ENCODE measurements around the gene OXT. TPM values are rescaled to one million over a fixed set of nuclear protein-coding genes. Genes with fewer than 3 reads are reported as not detected.

Gene OXT
- total RNA-seq, 2 experiments from 2014 or later: not detected

DNA sequence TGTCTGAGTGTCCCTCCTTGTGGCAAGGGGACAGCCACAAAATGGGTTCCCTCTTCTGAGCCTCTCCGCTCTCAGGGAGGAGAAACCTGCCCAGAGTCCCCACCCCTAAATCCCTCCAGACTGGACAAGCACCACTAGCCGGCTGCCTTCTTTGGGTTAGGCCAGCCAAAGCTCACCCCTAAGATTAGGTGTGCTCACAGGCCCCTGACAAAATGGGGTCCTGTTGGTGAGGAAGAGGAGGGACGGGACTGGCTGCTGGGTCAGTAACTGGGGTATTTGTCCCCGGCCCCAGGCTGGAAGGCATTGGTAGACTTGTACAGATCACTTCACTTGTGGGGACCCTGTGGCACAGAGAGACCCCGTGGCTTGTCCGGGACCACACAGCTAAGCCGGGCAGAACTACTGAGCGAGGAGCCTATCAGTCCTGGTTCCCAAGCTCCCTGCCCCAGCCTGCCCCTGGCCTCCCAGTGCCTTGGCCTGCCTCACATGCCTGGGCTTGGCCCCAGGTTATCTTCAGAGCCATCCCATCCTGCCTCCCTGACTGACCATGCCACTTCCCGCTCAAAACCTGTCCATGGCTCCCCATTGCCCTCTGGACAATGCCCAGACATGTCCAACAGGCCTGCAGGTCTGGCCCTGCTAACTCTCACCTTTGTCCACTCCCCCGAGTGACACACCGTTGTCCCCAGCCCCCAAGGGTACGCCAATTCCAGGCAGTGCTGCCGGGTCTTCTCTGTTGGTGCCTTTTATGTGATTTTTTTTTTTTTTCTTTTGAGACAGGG is 23.6 kb downstream of the OXT start:
- intact Hi-C loops (cut with micrococcal nuclease): no loop called here
- Mint-ChIP-seq H3K36me3 (ENCODE audit: low read depth) (no peaks in the 10 kb centered on the region), H3K4me1 (ENCODE audit: low read depth) (peaks cover 28% of the 10 kb centered on the region), H3K4me3 (no peak overlapping the region), H3K27me3 (ENCODE audit: low read depth) (no peaks in the 10 kb centered on the region), H3K9me3 (no peaks in the 10 kb centered on the region), H3K27ac (peak overlapping the region; percentile 28)
- CTCF ChIA-PET: interaction anchor here (0.6 to 0.7 kb wide), 2 partner anchors 9 to 23 kb away, joined by 4 read pairs; no protein-coding TSS in a partner anchor
- no peak for DNase-seq

DNA sequence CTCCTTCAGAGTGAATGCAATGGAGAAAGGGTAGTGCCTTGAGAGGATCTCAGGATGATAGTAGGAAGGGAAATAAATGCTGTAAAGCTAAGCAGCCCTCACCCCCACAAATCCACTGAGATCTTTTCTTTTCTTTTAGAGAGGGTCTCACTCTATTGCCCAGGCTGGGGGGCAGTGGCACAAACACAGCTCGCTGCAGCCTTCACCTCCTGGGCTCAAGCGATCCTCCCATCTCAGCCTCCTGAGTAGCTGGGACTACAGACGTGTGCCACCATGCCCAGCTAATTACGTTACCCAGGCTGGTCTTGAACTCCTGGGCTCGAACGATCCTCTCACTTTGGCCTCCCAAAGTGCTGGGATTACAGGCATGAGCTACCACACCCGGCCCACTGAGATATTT is 29.1 kb downstream of the OXT start:
- H3K4me1 Mint-ChIP-seq (ENCODE audit: low read depth): peaks cover 23% of the 10 kb centered on the region
- H3K36me3 Mint-ChIP-seq (ENCODE audit: low read depth): no peaks in the 10 kb centered on the region
- no peaks in the 10 kb centered on the region for H3K27me3 Mint-ChIP-seq (ENCODE audit: low read depth)
- no peak for DNase-seq
- no peak overlapping the region for H3K27ac Mint-ChIP-seq
- H3K4me3 Mint-ChIP-seq: no peak overlapping the region
- CTCF ChIA-PET: interaction anchor here (2.4 kb wide), 1 partner anchor 14 kb away, joined by 9 read pairs; no protein-coding TSS in a partner anchor
- intact Hi-C loops (cut with micrococcal nuclease): no loop called here
- H3K9me3 Mint-ChIP-seq: no peaks in the 10 kb centered on the region

DNA sequence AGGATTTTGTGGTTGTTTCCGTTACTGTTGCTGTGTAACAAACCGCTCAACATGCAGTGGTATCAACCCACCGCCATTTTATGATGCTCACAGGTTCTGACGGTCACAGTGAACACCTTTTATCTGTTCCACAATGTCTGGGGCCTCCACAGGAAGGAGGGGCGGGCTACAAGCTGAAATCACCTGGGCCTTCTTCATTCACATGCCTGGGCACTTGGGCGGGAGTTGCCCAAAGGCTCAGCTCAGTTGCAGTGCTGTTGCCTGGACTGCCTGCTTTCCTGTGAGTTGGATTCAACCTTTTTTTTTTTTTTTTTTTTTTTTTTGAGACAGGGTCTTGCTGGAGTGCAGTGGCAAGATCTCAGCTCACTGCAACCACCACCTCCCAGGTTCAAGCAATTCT is 29.8 kb downstream of the OXT start:
- Mint-ChIP-seq H3K36me3 (ENCODE audit: low read depth) (no peaks in the 10 kb centered on the region), H3K9me3 (no peaks in the 10 kb centered on the region), H3K4me1 (ENCODE audit: low read depth) (peaks cover 23% of the 10 kb centered on the region), H3K27ac (no peak overlapping the region), H3K4me3 (no peak overlapping the region), H3K27me3 (ENCODE audit: low read depth) (no peaks in the 10 kb centered on the region)
- intact Hi-C loops (cut with micrococcal nuclease): no loop called here
- DNase-seq: no peak
- CTCF ChIA-PET: interaction anchor here (0.5 to 2.4 kb wide), 4 partner anchors 9 to 421 kb away, joined by 4 to 9 read pairs (median 4); no protein-coding TSS in a partner anchor

DNA sequence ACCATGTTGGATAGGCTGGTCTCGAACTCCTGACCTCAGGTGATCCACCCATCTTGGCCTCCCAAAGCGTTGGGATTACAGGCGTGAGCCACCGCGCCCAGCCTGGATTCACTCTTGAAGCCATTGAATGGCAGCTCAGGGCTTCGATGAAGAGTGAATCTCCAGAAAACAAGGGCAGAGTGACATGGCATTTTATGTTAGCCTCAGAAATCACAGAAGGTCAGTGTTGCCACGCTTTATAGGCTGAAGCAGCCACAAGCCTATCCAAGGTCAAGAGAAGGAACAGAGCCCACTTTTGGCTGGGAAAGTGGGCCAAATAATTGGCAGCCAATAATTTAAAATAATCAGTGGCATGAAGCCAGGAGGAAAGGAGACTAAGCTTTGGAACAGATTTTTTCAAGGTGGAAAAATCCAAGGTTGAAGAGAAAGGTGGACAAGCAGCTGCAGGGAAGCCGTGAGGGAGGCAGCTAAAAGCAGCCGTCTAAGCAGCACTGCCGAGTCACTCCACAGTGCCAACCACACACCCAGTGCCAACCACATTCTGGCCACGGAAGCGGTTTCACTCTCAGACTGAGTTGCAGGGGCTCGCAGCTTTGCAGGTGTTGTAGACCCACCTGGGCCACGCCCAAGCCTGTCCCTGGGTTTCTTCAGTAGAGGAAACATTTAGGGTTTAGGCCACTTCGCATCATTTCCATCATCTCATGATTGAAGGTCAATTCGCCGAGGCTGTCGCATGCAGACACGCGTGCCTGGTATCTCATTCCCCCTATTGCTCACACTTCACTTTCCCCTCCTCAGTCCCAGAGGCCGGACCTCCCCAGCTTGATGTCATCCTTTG is 30.5 kb downstream of the OXT start:
- DNase-seq: peak; percentile 86
- CTCF ChIA-PET: interaction anchor here (0.5 to 1.5 kb wide), 4 partner anchors 10 to 420 kb away, joined by 3 to 5 read pairs (median 4); no protein-coding TSS in a partner anchor
- Mint-ChIP-seq H3K27me3 (ENCODE audit: low read depth) (no peaks in the 10 kb centered on the region), H3K9me3 (no peaks in the 10 kb centered on the region), H3K36me3 (ENCODE audit: low read depth) (no peaks in the 10 kb centered on the region), H3K4me3 (no peak overlapping the region), H3K27ac (no peak overlapping the region), H3K4me1 (ENCODE audit: low read depth) (peaks cover 23% of the 10 kb centered on the region)
- intact Hi-C loops (cut with micrococcal nuclease): no loop called here

DNA sequence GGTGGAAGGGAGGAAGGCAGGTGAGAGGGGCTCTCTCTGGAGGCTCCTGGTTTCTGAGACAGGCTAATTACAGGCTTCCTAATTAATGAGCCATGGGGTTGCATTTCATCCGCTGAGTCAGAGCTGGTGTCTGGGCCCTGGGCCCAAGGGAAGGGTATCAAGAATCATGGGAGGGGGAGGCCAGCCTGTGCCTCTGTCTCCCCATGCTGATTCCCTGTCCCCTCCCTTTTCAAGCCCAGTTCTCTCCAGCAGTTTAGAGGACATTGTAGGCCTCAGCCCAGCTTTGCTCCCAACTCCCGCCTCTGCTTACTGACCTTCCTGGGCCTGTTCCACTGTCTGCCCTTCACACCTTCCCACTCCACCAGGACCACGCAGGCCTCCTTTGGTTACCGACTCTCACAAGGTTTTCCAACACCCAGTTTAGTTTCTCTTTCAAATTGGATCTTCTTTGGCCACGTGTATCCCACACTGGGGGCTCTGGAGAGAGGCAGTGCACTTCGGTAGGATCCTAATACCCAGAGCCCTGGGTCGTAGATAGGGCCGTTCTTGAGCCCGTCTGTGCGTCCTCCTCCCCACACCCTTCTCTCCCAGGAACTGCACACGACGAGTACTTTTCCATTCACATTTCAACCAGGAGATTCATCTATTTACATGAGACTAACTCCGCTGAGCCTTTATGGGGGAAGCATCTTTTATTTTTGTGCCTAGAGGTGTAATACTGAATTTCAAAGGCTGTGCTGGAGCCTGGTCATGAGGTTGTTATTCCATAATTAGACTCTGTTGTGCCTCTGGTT is 31.4 kb downstream of the OXT start:
- intact Hi-C loops (cut with micrococcal nuclease): no loop called here
- no peaks in the 10 kb centered on the region for H3K27me3 Mint-ChIP-seq (ENCODE audit: low read depth)
- H3K4me3 Mint-ChIP-seq: no peak overlapping the region
- no peaks in the 10 kb centered on the region for H3K36me3 Mint-ChIP-seq (ENCODE audit: low read depth)
- H3K4me1 Mint-ChIP-seq (ENCODE audit: low read depth): peaks cover 23% of the 10 kb centered on the region
- H3K9me3 Mint-ChIP-seq: no peaks in the 10 kb centered on the region
- DNase-seq: no peak
- CTCF ChIA-PET: interaction anchor here (1.1 to 3.0 kb wide), 3 partner anchors 11 to 49 kb away, joined by 3 to 13 read pairs (median 5); no protein-coding TSS in a partner anchor
- no peak overlapping the region for H3K27ac Mint-ChIP-seq

DNA sequence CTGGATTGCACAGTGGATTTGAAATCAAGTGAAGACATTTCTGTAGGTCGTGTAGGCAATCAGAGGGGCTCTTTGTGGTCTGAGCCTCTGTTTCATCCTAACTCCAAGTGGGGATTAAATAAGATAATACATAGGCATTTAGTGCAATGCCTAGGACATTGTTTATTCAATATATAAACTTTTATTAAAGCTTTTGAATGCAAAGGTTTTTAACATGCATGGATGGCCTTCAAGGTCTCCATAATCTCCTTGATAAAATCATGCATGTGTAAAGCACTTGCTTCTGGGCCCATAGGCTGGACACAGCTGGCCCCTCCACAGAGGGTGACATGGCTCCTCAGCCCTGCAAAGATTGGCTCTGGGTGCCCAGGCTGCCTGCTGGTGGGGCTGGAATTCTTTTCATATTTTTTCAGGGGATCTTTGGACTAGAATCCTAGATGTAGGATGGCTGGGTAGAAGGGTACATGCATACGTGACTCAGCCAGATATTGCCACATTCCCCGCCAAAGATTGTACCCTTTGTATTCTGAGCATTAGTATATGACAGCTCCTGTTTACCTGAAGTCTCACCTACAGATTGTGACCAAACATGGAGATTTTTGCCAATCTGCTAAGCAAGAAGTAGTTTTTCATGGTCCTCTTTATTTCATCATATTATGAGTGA is 32.1 kb downstream of the OXT start:
- H3K4me1 Mint-ChIP-seq (ENCODE audit: low read depth): peaks cover 23% of the 10 kb centered on the region
- H3K36me3 Mint-ChIP-seq (ENCODE audit: low read depth): no peaks in the 10 kb centered on the region
- intact Hi-C loops (cut with micrococcal nuclease): no loop called here
- H3K4me3 Mint-ChIP-seq: no peak overlapping the region
- no peaks in the 10 kb centered on the region for H3K27me3 Mint-ChIP-seq (ENCODE audit: low read depth)
- DNase-seq: no peak
- H3K27ac Mint-ChIP-seq: no peak overlapping the region
- CTCF ChIA-PET: interaction anchor here (0.7 to 3.0 kb wide), 3 partner anchors 9 to 15 kb away, joined by 3 to 13 read pairs (median 4); no protein-coding TSS in a partner anchor
- H3K9me3 Mint-ChIP-seq: no peaks in the 10 kb centered on the region

DNA sequence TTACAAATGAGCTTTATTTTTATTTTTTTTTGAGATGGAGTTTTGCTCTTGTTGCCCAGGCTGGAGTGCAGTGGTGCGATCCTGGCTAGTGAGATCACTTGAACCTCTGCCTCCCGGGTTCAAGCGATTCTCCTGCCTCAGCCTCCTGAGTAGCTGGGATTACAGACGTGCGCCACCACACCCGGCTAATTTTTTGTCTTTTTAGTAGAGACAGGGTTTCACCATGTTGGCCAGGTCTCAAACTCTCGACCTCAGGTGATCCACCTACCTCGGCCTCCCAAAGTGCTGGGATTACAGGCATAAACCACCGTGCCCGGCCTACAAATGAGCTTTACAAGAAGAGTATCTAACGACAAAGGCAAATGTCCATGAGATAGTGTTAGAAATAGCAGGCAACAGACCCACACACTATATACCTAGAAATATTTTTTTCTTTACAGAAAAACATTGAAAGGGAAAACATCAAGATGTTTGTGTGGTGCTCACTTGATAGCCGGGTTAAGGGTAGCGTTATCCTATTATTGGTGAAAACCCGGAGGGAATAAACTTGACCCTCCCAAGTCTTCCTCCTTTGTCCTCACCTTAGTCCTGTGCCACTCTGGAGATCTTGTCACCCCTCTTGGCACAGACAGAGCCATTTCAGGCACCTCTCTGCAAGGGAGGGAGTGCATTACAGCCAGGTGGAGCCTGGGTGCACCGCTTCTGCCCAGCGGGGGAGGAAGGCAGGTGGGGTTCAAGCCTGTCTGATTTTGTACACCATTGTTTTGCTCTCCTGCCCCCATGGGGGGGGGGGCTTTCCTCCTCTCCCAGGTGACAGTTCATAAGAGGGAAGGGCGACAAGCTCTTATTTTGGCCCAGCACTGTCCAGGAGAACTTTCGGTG is 34.1 kb downstream of the OXT start:
- Mint-ChIP-seq H3K4me3 (no peak overlapping the region), H3K4me1 (ENCODE audit: low read depth) (peaks cover 23% of the 10 kb centered on the region), H3K36me3 (ENCODE audit: low read depth) (no peaks in the 10 kb centered on the region), H3K27ac (no peak overlapping the region), H3K9me3 (no peaks in the 10 kb centered on the region), H3K27me3 (ENCODE audit: low read depth) (no peaks in the 10 kb centered on the region)
- no peak for DNase-seq
- CTCF ChIA-PET: interaction anchor here (3.0 kb wide), 1 partner anchor 9 kb away, joined by 13 read pairs; no protein-coding TSS in a partner anchor
- intact Hi-C loops (cut with micrococcal nuclease): no loop called here

DNA sequence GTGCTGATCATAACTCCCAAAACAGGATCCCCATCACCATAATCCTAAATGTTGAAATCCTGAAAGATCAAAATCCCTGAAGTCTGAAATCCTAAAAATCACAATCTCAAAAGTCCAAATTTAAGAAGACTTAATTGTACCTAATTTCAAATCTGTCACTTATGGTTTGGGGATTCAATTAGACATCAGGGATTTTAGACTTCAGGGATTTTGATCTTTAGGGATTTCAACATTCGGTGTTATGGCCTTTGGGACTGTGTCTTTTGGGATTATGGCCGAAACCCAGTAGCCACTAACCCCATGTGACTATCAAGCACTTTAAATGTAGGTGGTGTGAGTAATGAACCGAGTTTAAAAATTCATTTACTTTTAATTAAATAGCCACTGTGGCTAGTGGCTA is 34.8 kb downstream of the OXT start:
- CTCF ChIA-PET: no interaction called here
- H3K9me3 Mint-ChIP-seq: no peaks in the 10 kb centered on the region
- DNase-seq: no peak
- intact Hi-C loops (cut with micrococcal nuclease): no loop called here
- H3K36me3 Mint-ChIP-seq (ENCODE audit: low read depth): no peaks in the 10 kb centered on the region
- H3K27me3 Mint-ChIP-seq (ENCODE audit: low read depth): no peaks in the 10 kb centered on the region
- no peak overlapping the region for H3K4me3 Mint-ChIP-seq
- no peak overlapping the region for H3K27ac Mint-ChIP-seq
- peaks cover 18% of the 10 kb centered on the region for H3K4me1 Mint-ChIP-seq (ENCODE audit: low read depth)

DNA sequence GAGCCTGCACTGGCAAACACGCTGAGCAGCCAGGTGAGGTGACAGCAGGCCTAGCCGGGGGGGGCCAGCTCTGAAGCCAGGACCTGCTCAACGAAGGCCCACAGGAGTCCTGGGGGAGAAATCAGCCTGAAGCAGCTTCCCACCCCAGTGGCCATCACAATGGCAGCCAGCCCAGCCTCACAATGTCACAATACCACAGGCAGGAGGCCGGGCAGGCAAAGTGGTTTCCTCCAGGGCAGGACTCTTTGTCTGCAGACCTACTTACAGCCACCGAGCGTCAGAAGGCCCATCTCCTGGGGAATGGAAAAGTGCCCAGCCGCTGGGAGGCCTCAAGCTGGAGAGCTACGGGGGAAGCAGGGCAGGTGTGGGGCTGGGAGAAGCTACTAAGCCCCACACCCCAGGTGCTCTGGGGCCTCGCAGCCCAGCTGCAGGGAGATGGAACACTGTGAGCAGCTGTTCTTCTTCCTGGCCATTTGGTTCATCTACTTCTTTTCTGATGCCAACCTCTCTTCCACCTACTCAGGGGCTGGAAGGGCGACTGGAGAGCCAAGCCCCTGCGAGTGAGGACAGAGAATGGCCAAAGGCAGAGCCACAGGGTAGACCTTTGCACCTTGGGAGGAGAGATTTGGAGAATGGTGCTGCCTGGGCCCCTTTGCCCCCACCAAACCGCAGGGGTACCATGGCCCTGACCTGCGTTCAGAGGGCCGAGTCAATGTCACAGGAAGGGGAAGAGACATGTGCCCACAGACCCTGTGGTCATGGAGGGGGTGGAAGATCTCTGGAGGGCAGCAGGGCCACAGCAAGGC is 35.4 kb downstream of the OXT start:
- H3K27ac Mint-ChIP-seq: no peak overlapping the region
- H3K9me3 Mint-ChIP-seq: no peaks in the 10 kb centered on the region
- DNase-seq: no peak
- intact Hi-C loops (cut with micrococcal nuclease): no loop called here
- CTCF ChIA-PET: interaction anchor here (0.8 kb wide), 1 partner anchor 12 kb away, joined by 5 read pairs; no protein-coding TSS in a partner anchor
- H3K27me3 Mint-ChIP-seq (ENCODE audit: low read depth): no peaks in the 10 kb centered on the region
- no peak overlapping the region for H3K4me3 Mint-ChIP-seq
- H3K36me3 Mint-ChIP-seq (ENCODE audit: low read depth): no peaks in the 10 kb centered on the region
- peaks cover 13% of the 10 kb centered on the region for H3K4me1 Mint-ChIP-seq (ENCODE audit: low read depth)

DNA sequence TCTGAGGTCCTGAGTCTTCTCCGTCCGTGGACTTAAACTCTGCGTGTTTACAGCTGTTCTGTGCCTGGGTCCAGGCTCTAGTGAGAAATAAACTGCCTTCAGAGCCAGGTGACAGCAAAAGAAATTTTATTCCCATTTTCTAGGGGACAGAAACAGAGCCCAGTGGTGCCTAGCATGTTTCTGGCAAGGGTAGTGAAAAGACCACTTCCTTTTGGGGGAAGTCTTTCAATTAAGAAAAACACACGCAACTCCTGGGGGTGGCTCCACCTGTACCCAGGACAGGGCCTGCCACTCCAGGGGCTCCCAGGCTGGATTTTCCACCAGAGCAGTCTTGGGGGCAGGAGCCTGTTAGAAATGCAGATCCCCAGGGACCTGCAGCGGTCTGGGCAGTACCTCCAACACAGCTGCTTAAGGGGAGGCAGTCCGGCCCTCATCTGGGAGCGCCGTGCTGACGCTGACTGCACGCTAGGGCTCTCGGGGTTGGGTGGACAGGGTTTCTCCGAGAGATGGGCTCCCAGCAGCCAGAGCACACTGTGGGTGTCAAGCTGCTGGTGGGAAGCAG is 36.1 kb downstream of the OXT start:
- H3K4me3 Mint-ChIP-seq: no peak overlapping the region
- intact Hi-C loops (cut with micrococcal nuclease): no loop called here
- H3K27ac Mint-ChIP-seq: no peak overlapping the region
- no peaks in the 10 kb centered on the region for H3K27me3 Mint-ChIP-seq (ENCODE audit: low read depth)
- peaks cover 7% of the 10 kb centered on the region for H3K4me1 Mint-ChIP-seq (ENCODE audit: low read depth)
- H3K36me3 Mint-ChIP-seq (ENCODE audit: low read depth): no peaks in the 10 kb centered on the region
- CTCF ChIA-PET: interaction anchor here (0.8 kb wide), 1 partner anchor 12 kb away, joined by 5 read pairs; no protein-coding TSS in a partner anchor
- no peaks in the 10 kb centered on the region for H3K9me3 Mint-ChIP-seq
- DNase-seq: no peak
